Measurements from ENCODE around the gene PLEKHG7. TPM values are rescaled to one million over a fixed set of nuclear protein-coding genes. Genes with fewer than 3 reads are reported as not detected.

PLEKHG7 gene
- total and polyA plus RNA-seq, 2 of the 8 experiments (the other 6 are each of a cell fraction or from before 2014, with no cell fraction given): not detected

GRCh38 chr12:92810370-92810769, 107.6 kb downstream of the PLEKHG7 start:
- H4K20me1 ChIP-seq (replicated peaks in 1 of 2; ENCODE audit: control insufficient read depth in 1 of 2, insufficient read depth in 2 of 2, low read length in 2 of 2): no peaks in the 10 kb centered on the region
- H3K9ac ChIP-seq (replicated peaks in 1 of 4; ENCODE audit: extremely low read depth in 1 of 4, low read depth in 3 of 4, low read length in 3 of 4): no peak overlapping the region
- H3K36me3 ChIP-seq (ENCODE audit: control insufficient read depth in 2 of 4, insufficient read depth in 4 of 4, low read length in 3 of 4): no peaks in the 10 kb centered on the region; a peak in 1 of 8 replicates
- no peak overlapping the region for H3K4me3 ChIP-seq (ENCODE audit: extremely low read depth in 1 of 4, insufficient read depth in 2 of 4, low read depth in 3 of 4, low read length in 4 of 4)
- no peak overlapping the region for H2AK5ac ChIP-seq (ENCODE audit: low read depth, low read length)
- H4K5ac ChIP-seq (ENCODE audit: insufficient read length, low read depth, low read length): no peak overlapping the region
- WGBS, 2 experiments (ENCODE audit: extremely low coverage in 1 of 2, insufficient coverage in 1 of 2, insufficient read length in 1 of 2, insufficient replicate concordance in 2 of 2, low coverage in 1 of 2, low lambda C conversion rate in 2 of 2, missing lambda C conversion rate in 1 of 2): 93% methylated on average over 4 of the region's 4 CpGs; no CpG with 5 or more reads in 1 of the 2 experiments
- H3K56ac ChIP-seq (replicated peaks; ENCODE audit: insufficient read length, low read depth, low read length): no peak overlapping the region
- no peak overlapping the region for H4K91ac ChIP-seq (replicated peaks; ENCODE audit: insufficient read length, low read length)
- H3K27ac ChIP-seq (ENCODE audit: low read depth, low read length): no peak overlapping the region
- H3K27me3 ChIP-seq (replicated peaks in 1 of 4; ENCODE audit: control insufficient read depth in 3 of 4, extremely low read depth in 1 of 4, insufficient read depth in 3 of 4, low read length in 3 of 4): no peaks in the 10 kb centered on the region
- no peaks in the 10 kb centered on the region for H3K79me1 ChIP-seq (ENCODE audit: low read depth, low read length)
- H3K4me2 ChIP-seq (ENCODE audit: insufficient read depth in 1 of 2, low read depth in 2 of 2, low read length in 2 of 2): no peak overlapping the region
- H3K23ac ChIP-seq (ENCODE audit: insufficient read length): no peak overlapping the region
- no peak overlapping the region for H3K14ac ChIP-seq (ENCODE audit: insufficient read length)
- no peaks in the 10 kb centered on the region for H3K9me3 ChIP-seq (ENCODE audit: insufficient read depth in 2 of 2, low read depth in 1 of 2, low read length in 1 of 2)
- H2BK15ac ChIP-seq (ENCODE audit: low read length): no peak overlapping the region
- no peaks in the 10 kb centered on the region for H3K4me1 ChIP-seq (replicated peaks in 1 of 4; ENCODE audit: control insufficient read depth in 3 of 4, insufficient read depth in 4 of 4, low read length in 3 of 4)
- no peak overlapping the region for H2BK5ac ChIP-seq (ENCODE audit: low read depth, low read length)
- H3K4ac ChIP-seq (replicated peaks; ENCODE audit: insufficient read length, low read depth, low read length): no peak overlapping the region
- H3K23me2 ChIP-seq (ENCODE audit: low read depth, low read length): no peaks in the 10 kb centered on the region
- ChIA-PET CTCF (ENCODE audit: partially characterized antibody) (no interaction called here), POLR2A (ENCODE audit: partially characterized antibody) (interaction anchor here (0.6 kb wide), 1 partner anchor 164 kb away, joined by 3 read pairs; no protein-coding TSS in a partner anchor)
- H3K79me2 ChIP-seq (ENCODE audit: control insufficient read depth in 1 of 2, insufficient read depth in 2 of 2, low read length in 2 of 2): no peaks in the 10 kb centered on the region
- no peak overlapping the region for H2BK12ac ChIP-seq (ENCODE audit: low read depth, low read length)
- FAIRE-seq (no peak), DNase-seq (ENCODE audit: low read depth in 1 of 2, low spot score in 2 of 2) (no peak)
- no peak overlapping the region for H4K8ac ChIP-seq (ENCODE audit: extremely low read depth, insufficient read depth, low read length)
- H2BK120ac ChIP-seq (replicated peaks; ENCODE audit: low read depth, low read length): no peak overlapping the region
- H2BK20ac ChIP-seq (ENCODE audit: low read length): no peak overlapping the region
- H3K18ac ChIP-seq (ENCODE audit: extremely low read depth, low read length): no peak overlapping the region
- H2AFZ ChIP-seq (ENCODE audit: low read length): no peak overlapping the region
- TF ChIP-seq ATF3 (IDR thresholded peaks at IDR 0.05; ENCODE audit: insufficient read depth, low read depth, low read length) (no peak), SIX5 (IDR thresholded peaks at IDR 0.05; ENCODE audit: low read depth, low read length) (no peak), PHF8 (conservative IDR thresholded peaks at IDR 0.05; ENCODE audit: low read depth, low read length) (no peak), SP2 (IDR thresholded peaks at IDR 0.05; ENCODE audit: low read length) (no peak), ASH2L (IDR thresholded peaks at IDR 0.05; ENCODE audit: low read length) (no peak), EGR1 (IDR thresholded peaks at IDR 0.05; ENCODE audit: borderline replicate concordance, low read depth, low read length) (no peak), KDM4A (IDR thresholded peaks at IDR 0.05; ENCODE audit: low read depth, low read length, severe bottlenecking) (no peak), CHD1 (IDR thresholded peaks at IDR 0.05; ENCODE audit: low read depth, low read length) (no peak)

Measured in H1 (cell line).